A549 (cell line): ENCODE results near the gene CFAP43. TPM values are rescaled to one million over a fixed set of nuclear protein-coding genes. Genes with fewer than 3 reads are reported as not detected.
A peak's percentile ranks its signal among the peaks of the same experiment; 100 is the strongest.

Source experiments
- ATAC-seq, 2 experiments: fragments of 200-7000 bp in 1 of 2; fragments of >200 bp in 1 of 2; cut with Nextera tagmentation in 1 of 2; cut with Tn5 transposase in 1 of 2; 3 replicates each; pipeline versions ENCODE4 v1.8.0 to v1.9.1; 2018 to 2020; ENCODE audit warnings: mild to moderate bottlenecking in 1 of 2, moderate library complexity in 1 of 2
- CTCF ChIA-PET: fragments of 300-600 bp; sonication (Branson Sonifier 250); formaldehyde crosslinking; extraction: SDS; loops from one replicate; lab custom pipeline; 2021; ENCODE audit warnings: antibody characterized with exemption, inconsistent platforms; lab: Yijun Ruan, JAX
- POLR2A ChIA-PET: fragments of 350-600 bp; formaldehyde crosslinking; extraction: SDS; loops from one replicate; lab custom pipeline; 2021; ENCODE audit warnings: antibody characterized with exemption, inconsistent platforms; lab: Yijun Ruan, JAX
- DNase-seq, 2 experiments: peaks; one replicate each; pipeline versions ENCODE4 v3.0.0 to v3.0.0-alpha.2; 2011 to 2016; ENCODE audit warnings: low read depth in 1 of 2, low spot score in 1 of 2
- FAIRE-seq: peaks from 2 replicates; lab custom pipeline; 2011; peaks lifted over from hg19 to GRCh38; lab: Jason Lieb, UNC
- H3K27ac ChIP-seq, 2 experiments: fragments of >200 bp; sonication (Bioruptor Twin); formaldehyde crosslinking; 3 replicates each; pipeline ENCODE4 v1.5.1; 2016 to 2017
- H3K4me1 ChIP-seq: fragments of >200 bp; sonication (Bioruptor Twin); formaldehyde crosslinking; 3 replicates; pipeline ENCODE4 v1.6.1; 2016
- H3K4me2 ChIP-seq: fragments of >200 bp; sonication (Bioruptor Twin); formaldehyde crosslinking; 3 replicates; pipeline ENCODE4 v1.6.1; 2016
- H3K4me3 ChIP-seq: fragments of >200 bp; sonication (Bioruptor Twin); formaldehyde crosslinking; 3 replicates; pipeline ENCODE4 v1.5.1; 2016
- H3K9me3 ChIP-seq: fragments of >200 bp; sonication (Bioruptor Twin); formaldehyde crosslinking; 3 replicates; pipeline ENCODE4 v1.6.1; 2016
- ATOH8 ChIP-seq: fragments of 250-450 bp; sonication (Bioruptor Pico); IDR thresholded peaks from 2 replicates; pipeline ENCODE4 v1.5.0; 2020; ENCODE audit warnings: low read depth, mild to moderate bottlenecking, moderate library complexity
- BHLHE40 ChIP-seq: IDR thresholded peaks from 2 replicates; pipeline ENCODE4 v1.6.1; 2012; ENCODE audit warnings: low read depth, low read length, inconsistent platforms
- CBX8 ChIP-seq: fragments of 200-600 bp; sonication (generic); IDR thresholded peaks from 2 replicates; pipeline ENCODE4 v1.6.1; 2016
- CEBPB ChIP-seq, 2 experiments: fragments of >200 bp in 1 of 2; sonication (Bioruptor Twin) in 1 of 2; formaldehyde crosslinking in 1 of 2; IDR thresholded peaks; 2 replicates each; pipeline ENCODE4 v1.6.1; 2012 to 2016
- E2F6 ChIP-seq: IDR thresholded peaks from 2 replicates; pipeline ENCODE4 v1.6.1; 2012; ENCODE audit warnings: low read depth, borderline replicate concordance
- EHMT2 ChIP-seq: fragments of 200-600 bp; sonication (generic); IDR thresholded peaks from 2 replicates; pipeline ENCODE4 v1.6.1; 2016; ENCODE audit warnings: antibody characterized with exemption, low read depth, mild to moderate bottlenecking, moderate library complexity
- ELK1 ChIP-seq: fragments of 150-350 bp; IDR thresholded peaks from 2 replicates; pipeline ENCODE4 v1.6.1; 2014; ENCODE audit warnings: low read depth, mild to moderate bottlenecking, low read length
- EP300 ChIP-seq, 2 experiments: fragments of >200 bp; sonication (Bioruptor Twin); formaldehyde crosslinking; IDR thresholded peaks; 2 replicates in 1 of 2; 3 replicates in 1 of 2; pipeline ENCODE4 v1.6.1; 2016 to 2017
- ESRRA ChIP-seq: fragments of 150-350 bp; IDR thresholded peaks from 2 replicates; pipeline ENCODE4 v1.6.1; 2014; ENCODE audit warnings: mild to moderate bottlenecking, low read length, borderline replicate concordance
- HDAC2 ChIP-seq: fragments of 200-600 bp; sonication (generic); IDR thresholded peaks from 2 replicates; pipeline ENCODE4 v1.6.1; 2016
- HEYL ChIP-seq: fragments of 250-450 bp; sonication (Bioruptor Pico); IDR thresholded peaks from 2 replicates; pipeline ENCODE4 v1.8.0; 2021; ENCODE audit warnings: mild to moderate bottlenecking, moderate library complexity
- HMGXB4 ChIP-seq: fragments of 250-450 bp; sonication (Bioruptor Pico); IDR thresholded peaks from 2 replicates; pipeline ENCODE4 v1.5.0; 2021; ENCODE audit warnings: mild to moderate bottlenecking, moderate library complexity, borderline replicate concordance
- HOXA7 ChIP-seq: fragments of 250-450 bp; sonication (Bioruptor Pico); IDR thresholded peaks from 2 replicates; pipeline ENCODE4 v1.5.0; 2020; ENCODE audit warnings: mild to moderate bottlenecking, moderate library complexity
- HOXB5 ChIP-seq: fragments of 250-450 bp; sonication (Bioruptor Pico); IDR thresholded peaks from 2 replicates; pipeline ENCODE4 v1.5.0; 2020; ENCODE audit warnings: mild to moderate bottlenecking, moderate library complexity
- JUNB ChIP-seq: fragments of >200 bp; sonication (Bioruptor Twin); formaldehyde crosslinking; IDR thresholded peaks from 2 replicates; pipeline ENCODE4 v1.6.1; 2016
- MAX ChIP-seq: IDR thresholded peaks from 2 replicates; pipeline ENCODE4 v1.6.1; 2012
- NFE2L2 ChIP-seq: fragments of 150-350 bp; conservative IDR thresholded peaks from 2 replicates; pipeline ENCODE4 v1.6.1; 2014; ENCODE audit warnings: low read length
- NR3C1 ChIP-seq: fragments of >200 bp; sonication (Bioruptor Twin); formaldehyde crosslinking; IDR thresholded peaks from 3 replicates; pipeline ENCODE4 v1.6.1; 2017
- PHF8 ChIP-seq: fragments of 200-600 bp; sonication (generic); IDR thresholded peaks from 2 replicates; pipeline ENCODE4 v1.6.1; 2016; ENCODE audit warnings: low read depth, mild to moderate bottlenecking, antibody characterized with exemption, moderate library complexity, borderline replicate concordance
- POLR2AphosphoS2 ChIP-seq: conservative IDR thresholded peaks from 2 replicates; pipeline ENCODE4 v1.6.1; 2012; ENCODE audit warnings: low read length, improper control_type of control experiment, inconsistent platforms
- RAD21 ChIP-seq, 2 experiments: fragments of >200 bp in 1 of 2; sonication (Bioruptor Twin) in 1 of 2; formaldehyde crosslinking in 1 of 2; IDR thresholded peaks in 1 of 2; conservative IDR thresholded peaks in 1 of 2; 2 replicates in 1 of 2; 3 replicates in 1 of 2; pipeline ENCODE4 v1.6.1; 2012 to 2018; ENCODE audit warnings: inconsistent platforms in 1 of 2
- RFX5 ChIP-seq: fragments of 450-650 bp; IDR thresholded peaks from 2 replicates; pipeline ENCODE4 v1.7.1; 2014; ENCODE audit warnings: antibody characterized with exemption, mild to moderate bottlenecking, moderate library complexity
- SMC3 ChIP-seq: fragments of >200 bp; sonication (Bioruptor Twin); formaldehyde crosslinking; IDR thresholded peaks from 3 replicates; pipeline ENCODE4 v1.6.1; 2018; ENCODE audit warnings: inconsistent platforms
- TP53 ChIP-seq: fragments of 250-450 bp; sonication (Bioruptor Pico); IDR thresholded peaks from 2 replicates; pipeline ENCODE4 v1.5.0; 2021; ENCODE audit warnings: mild to moderate bottlenecking, moderate library complexity
- ZFP36 ChIP-seq: fragments of 450-650 bp; IDR thresholded peaks from 2 replicates; pipeline ENCODE4 v1.6.1; 2014; ENCODE audit warnings: borderline replicate concordance; ENCODE audit not compliant: partially characterized antibody
- ZNF302 ChIP-seq: fragments of 250-450 bp; sonication (Bioruptor Pico); IDR thresholded peaks from 2 replicates; pipeline ENCODE4 v1.9.0; 2021; ENCODE audit warnings: inconsistent platforms, mild to moderate bottlenecking, moderate library complexity
- ZSCAN20 ChIP-seq: fragments of 250-450 bp; sonication (Bioruptor Pico); IDR thresholded peaks from 2 replicates; pipeline ENCODE4 v1.8.0; 2022; ENCODE audit warnings: mild to moderate bottlenecking, moderate library complexity
- WGBS: methylation state at CpG from one replicate; pipeline ENCODE4 v1.1.6; 2017; ENCODE audit errors: missing lambda C conversion rate; 5-methylcytosine and 5-hydroxymethylcytosine counted together
- polyA plus RNA-seq, 4 experiments: library from polyadenylated mRNA; depleted of rRNA in 3 of 4; stranded (reverse); fragments of >200 nt; fragmentation: RNase III in 1 of 4; extraction: RNeasy Plus Mini Kit Qiagen cat#74134 plus additional on column Dnase treatment in 1 of 4; gene quantifications; 2 replicates in 3 of 4; 3 replicates in 1 of 4; pipeline ENCODE4 v1.2.3, GENCODE V29; 2011 to 2017

The CFAP43 gene
- polyA plus RNA-seq, 2 of the 4 experiments (the other 2 are of a cell fraction), result 0.31 to 0.75 TPM

GRCh38 chr10:104128214-104128613, 104.0 kb downstream of the CFAP43 start:
- ChIA-PET CTCF (interaction anchor here (0.6 to 9.6 kb wide), 13 partner anchors 12 to 243 kb away, joined by 3 to 166 read pairs (median 4); no protein-coding TSS in a partner anchor), POLR2A (no interaction called here)
- ATAC-seq, result no peak; a peak in 1 of 6 replicates
- 0 out of 3 replicates have a peak overlapping the region, but pooled peaks have one; percentile 6 for H3K4me2 ChIP-seq
- peaks cover 23% of the 10 kb centered on the region for H3K4me1 ChIP-seq
- TF ChIP-seq HMGXB4 (CRISPR knock-in tag), result no peak
- TF ChIP-seq ZFP36, result no peak
- TF ChIP-seq RAD21 (conservative IDR thresholded peaks at IDR 0.05 in 1 of 2, IDR thresholded peaks at IDR 0.05 in 1 of 2), result no peak
- TF ChIP-seq MAX, result no peak
- TF ChIP-seq ATOH8 (CRISPR knock-in tag), result no peak
- no peak for TF ChIP-seq HEYL (CRISPR knock-in tag)
- no peak for TF ChIP-seq HDAC2
- TF ChIP-seq ELK1, result no peak
- TF ChIP-seq RFX5, result no peak
- TF ChIP-seq TP53, result no peak
- TF ChIP-seq E2F6, result no peak
- TF ChIP-seq JUNB, result no peak
- no peak for TF ChIP-seq CEBPB (IDR thresholded peaks at IDR 0.05)
- TF ChIP-seq EP300 (IDR thresholded peaks at IDR 0.05), result no peak
- no peak for TF ChIP-seq ZNF302
- TF ChIP-seq HOXA7 (CRISPR knock-in tag), result no peak
- TF ChIP-seq, all 56 proteins: peak for 0
- FAIRE-seq (no peak), DNase-seq (no peak)
- no peaks in the 10 kb centered on the region for H3K9me3 ChIP-seq
- no peak overlapping the region for H3K27ac ChIP-seq
- no peak overlapping the region for H3K4me3 ChIP-seq
- WGBS, result 10% methylated on average over 2 of the region's 2 CpGs

GRCh38 chr10:104127411-104127810, 104.8 kb downstream of the CFAP43 start:
- WGBS, result 67% methylated on average over 2 of the region's 2 CpGs
- DNase-seq (peak; percentile 64 to 74), FAIRE-seq (no peak), ATAC-seq (peak; percentile 93 to 94)
- Histone ChIP-seq H3K4me3 (no peak overlapping the region), H3K4me2 (no peak overlapping the region), H3K9me3 (no peaks in the 10 kb centered on the region), H3K4me1 (peaks cover 29% of the 10 kb centered on the region), H3K27ac (peak overlapping the region in 1 of 2 experiments; percentile 28; a peak in 1 of 6 replicates)
- CTCF ChIA-PET, result interaction anchor here (0.6 to 9.6 kb wide), 18 partner anchors 12 to 243 kb away, joined by 3 to 166 read pairs (median 4); no protein-coding TSS in a partner anchor
- POLR2A ChIA-PET, result no interaction called here
- no peak for TF ChIP-seq POLR2AphosphoS2
- TF ChIP-seq ZSCAN20 (CRISPR knock-in tag), result no peak
- TF ChIP-seq PHF8, result no peak
- TF ChIP-seq SMC3, result 0 out of 3 replicates have a peak, but pooled peaks have one; percentile 15
- no peak for TF ChIP-seq ESRRA
- no peak for TF ChIP-seq HOXB5 (CRISPR knock-in tag)
- no peak for TF ChIP-seq NR3C1
- TF ChIP-seq JUNB, result no peak
- TF ChIP-seq ELK1, result no peak
- TF ChIP-seq NFE2L2, result no peak
- peak in 1 of 2 experiments; percentile 51; a peak in 3 of 5 replicates for TF ChIP-seq RAD21 (conservative IDR thresholded peaks at IDR 0.05 in 1 of 2, IDR thresholded peaks at IDR 0.05 in 1 of 2)
- no peak for TF ChIP-seq CBX8
- no peak for TF ChIP-seq BHLHE40
- TF ChIP-seq HDAC2, result no peak
- no peak for TF ChIP-seq MAX
- TF ChIP-seq EHMT2, result no peak
- no peak for TF ChIP-seq ZFP36
